Osteocyte (in vitro differentiated cells): ENCODE measurements around the gene TRIO. TPM values are rescaled to one million over a fixed set of nuclear protein-coding genes. Genes with fewer than 3 reads are reported as not detected.

ENCODE experiments used
- DNase-seq: peaks from one replicate; pipeline ENCODE4 v3.0.0; 2021; ENCODE audit warnings: mixed read lengths; ENCODE audit not compliant: unreplicated experiment; ENCODE audit errors: extremely low spot score
- H3K27ac Mint-ChIP-seq: one replicate; pipeline ENCODE4 v1.8.0; 2021; ENCODE audit warnings: mild to moderate bottlenecking, mixed read lengths; ENCODE audit not compliant: unreplicated experiment
- H3K27me3 Mint-ChIP-seq: one replicate; pipeline ENCODE4 v1.8.0; 2021; ENCODE audit warnings: mixed read lengths; ENCODE audit not compliant: unreplicated experiment
- H3K36me3 Mint-ChIP-seq: one replicate; pipeline ENCODE4 v1.8.0; 2021; ENCODE audit warnings: mixed read lengths; ENCODE audit not compliant: unreplicated experiment
- H3K4me1 Mint-ChIP-seq: one replicate; pipeline ENCODE4 v1.8.0; 2021; ENCODE audit warnings: mixed read lengths; ENCODE audit not compliant: unreplicated experiment
- H3K4me3 Mint-ChIP-seq: one replicate; pipeline ENCODE4 v1.8.0; 2021; ENCODE audit warnings: mild to moderate bottlenecking, moderate library complexity, mixed read lengths; ENCODE audit not compliant: unreplicated experiment
- H3K9me3 Mint-ChIP-seq: one replicate; pipeline ENCODE4 v1.8.0; 2021; ENCODE audit warnings: mixed read lengths; ENCODE audit not compliant: unreplicated experiment
- total RNA-seq: library from RNA; stranded (reverse); gene quantifications from 2 replicates; pipeline ENCODE4 v1.2.1, GENCODE V29; 2021
- TF ChIP-seq, protein P1 (sequence below): fragments of 200-600 bp; sonication (generic); IDR thresholded peaks from 2 replicates; pipeline ENCODE4 v1.5.0; 2021; ENCODE audit warnings: antibody characterized with exemption, mild to moderate bottlenecking, moderate library complexity

Gene TRIO
- total RNA-seq, 1 donor from 2014 or later = 336 TPM

DNA sequence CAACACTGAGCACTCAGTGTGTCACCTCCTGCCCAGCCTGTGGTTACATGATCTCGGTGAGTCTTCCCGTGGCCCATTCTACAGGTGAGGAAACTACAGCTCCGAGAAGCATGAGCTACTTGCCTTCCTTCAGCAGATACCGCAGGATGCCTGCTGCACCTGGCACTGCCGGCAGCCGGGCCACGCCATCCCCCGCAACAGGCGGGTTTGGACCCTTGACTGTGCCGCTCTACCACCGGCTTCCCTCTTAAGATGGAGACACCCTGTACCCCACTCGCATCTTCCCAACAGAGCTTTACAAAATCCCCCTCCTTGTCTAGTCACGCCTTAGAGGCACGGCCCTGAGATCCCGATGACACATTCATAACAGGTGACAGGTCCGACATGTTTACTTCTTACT, 363.5 kb downstream of the TRIO start:
- DNase-seq = no peak
- Mint-ChIP-seq H3K27me3 (no peaks in the 10 kb centered on the region), H3K9me3 (no peaks in the 10 kb centered on the region), H3K27ac (peak overlapping the region; percentile 37), H3K36me3 (peaks cover 41% of the 10 kb centered on the region), H3K4me3 (no peak overlapping the region), H3K4me1 (no peaks in the 10 kb centered on the region)
- TF ChIP-seq, protein P1, sequence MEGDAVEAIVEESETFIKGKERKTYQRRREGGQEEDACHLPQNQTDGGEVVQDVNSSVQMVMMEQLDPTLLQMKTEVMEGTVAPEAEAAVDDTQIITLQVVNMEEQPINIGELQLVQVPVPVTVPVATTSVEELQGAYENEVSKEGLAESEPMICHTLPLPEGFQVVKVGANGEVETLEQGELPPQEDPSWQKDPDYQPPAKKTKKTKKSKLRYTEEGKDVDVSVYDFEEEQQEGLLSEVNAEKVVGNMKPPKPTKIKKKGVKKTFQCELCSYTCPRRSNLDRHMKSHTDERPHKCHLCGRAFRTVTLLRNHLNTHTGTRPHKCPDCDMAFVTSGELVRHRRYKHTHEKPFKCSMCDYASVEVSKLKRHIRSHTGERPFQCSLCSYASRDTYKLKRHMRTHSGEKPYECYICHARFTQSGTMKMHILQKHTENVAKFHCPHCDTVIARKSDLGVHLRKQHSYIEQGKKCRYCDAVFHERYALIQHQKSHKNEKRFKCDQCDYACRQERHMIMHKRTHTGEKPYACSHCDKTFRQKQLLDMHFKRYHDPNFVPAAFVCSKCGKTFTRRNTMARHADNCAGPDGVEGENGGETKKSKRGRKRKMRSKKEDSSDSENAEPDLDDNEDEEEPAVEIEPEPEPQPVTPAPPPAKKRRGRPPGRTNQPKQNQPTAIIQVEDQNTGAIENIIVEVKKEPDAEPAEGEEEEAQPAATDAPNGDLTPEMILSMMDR = no peak

DNA sequence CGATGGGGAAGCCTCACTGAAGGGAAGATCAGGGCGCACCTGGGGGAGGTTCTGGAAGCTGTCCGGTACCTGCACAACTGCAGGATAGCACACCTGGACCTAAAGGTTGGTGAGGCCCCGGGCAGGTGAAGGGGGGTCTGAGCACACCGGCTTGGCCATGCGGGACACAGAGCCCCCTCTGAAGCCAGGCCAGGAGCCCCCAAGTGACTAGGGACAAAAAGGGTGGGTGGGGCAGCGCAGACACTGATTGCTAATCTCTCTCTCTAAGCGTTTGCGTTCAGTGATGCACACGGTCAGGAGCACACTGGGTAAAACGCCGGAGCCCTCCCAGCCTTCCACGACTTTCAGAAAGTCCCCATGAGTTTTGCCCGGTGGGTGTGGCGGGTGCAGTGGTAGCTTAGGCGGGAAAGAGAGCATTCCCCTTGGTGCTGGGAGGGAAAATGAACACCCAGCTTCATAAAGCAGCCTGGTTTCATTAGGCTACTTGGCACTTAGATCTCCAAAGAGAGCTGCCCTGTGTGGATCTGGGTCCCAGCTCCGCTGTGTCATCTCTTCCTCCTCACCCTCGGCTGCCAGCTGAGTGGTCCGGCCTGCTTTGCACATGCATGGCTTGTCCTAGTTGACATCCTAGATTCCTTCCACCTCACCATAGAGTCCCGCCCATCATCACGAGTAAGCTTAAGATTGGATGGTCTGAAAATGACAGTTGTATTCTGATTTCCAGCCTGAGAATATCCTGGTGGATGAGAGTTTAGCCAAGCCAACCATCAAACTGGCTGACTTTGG, 364.2 kb downstream of the TRIO start:
- peaks cover 35% of the 10 kb centered on the region for H3K36me3 Mint-ChIP-seq
- H3K4me1 Mint-ChIP-seq = peaks cover 2% of the 10 kb centered on the region
- TF ChIP-seq, protein P1 = no peak
- H3K27me3 Mint-ChIP-seq = no peaks in the 10 kb centered on the region
- no peaks in the 10 kb centered on the region for H3K9me3 Mint-ChIP-seq
- H3K4me3 Mint-ChIP-seq = no peak overlapping the region
- DNase-seq = no peak
- peak overlapping the region; percentile 37 for H3K27ac Mint-ChIP-seq

DNA sequence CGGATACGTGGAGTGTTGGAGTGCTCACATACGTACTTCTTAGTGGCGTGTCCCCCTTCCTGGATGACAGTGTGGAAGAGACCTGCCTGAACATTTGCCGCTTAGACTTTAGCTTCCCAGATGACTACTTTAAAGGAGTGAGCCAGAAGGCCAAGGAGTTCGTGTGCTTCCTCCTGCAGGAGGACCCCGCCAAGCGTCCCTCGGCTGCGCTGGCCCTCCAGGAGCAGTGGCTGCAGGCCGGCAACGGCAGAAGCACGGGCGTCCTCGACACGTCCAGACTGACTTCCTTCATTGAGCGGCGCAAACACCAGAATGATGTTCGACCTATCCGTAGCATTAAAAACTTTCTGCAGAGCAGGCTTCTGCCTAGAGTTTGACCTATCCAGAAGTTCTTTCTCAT, 364.9 kb downstream of the TRIO start:
- TF ChIP-seq, protein P1 = no peak
- Mint-ChIP-seq H3K4me1 (peaks cover 3% of the 10 kb centered on the region), H3K4me3 (no peak overlapping the region), H3K27ac (peak overlapping the region; percentile 11), H3K9me3 (no peaks in the 10 kb centered on the region), H3K36me3 (peaks cover 29% of the 10 kb centered on the region), H3K27me3 (no peaks in the 10 kb centered on the region)
- DNase-seq = no peak

DNA sequence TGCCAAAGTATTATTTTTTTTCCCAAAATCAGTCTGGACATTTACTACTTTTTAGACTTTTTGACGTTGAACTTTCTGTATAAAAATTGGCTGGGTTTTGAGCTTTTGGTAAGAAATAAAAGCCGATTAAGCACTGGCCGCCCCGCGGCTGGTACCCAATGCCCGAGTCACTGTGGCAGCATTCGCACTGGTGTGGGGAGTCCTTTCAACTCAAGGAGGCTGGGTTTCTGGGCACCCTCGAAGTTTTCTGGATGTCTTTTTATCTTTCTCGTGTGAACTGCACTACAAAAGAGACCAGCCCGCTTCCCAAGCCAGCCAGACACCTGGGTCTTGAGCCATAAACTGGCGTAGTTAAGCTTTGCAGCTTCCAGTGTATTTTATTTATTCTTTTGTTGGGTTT, 366.4 kb downstream of the TRIO start:
- no peaks in the 10 kb centered on the region for H3K27me3 Mint-ChIP-seq
- no peak for DNase-seq
- no peaks in the 10 kb centered on the region for H3K9me3 Mint-ChIP-seq
- no peak overlapping the region for H3K4me3 Mint-ChIP-seq
- TF ChIP-seq, protein P1 = no peak
- peaks cover 3% of the 10 kb centered on the region for H3K4me1 Mint-ChIP-seq
- no peak overlapping the region for H3K27ac Mint-ChIP-seq
- H3K36me3 Mint-ChIP-seq = peaks cover 28% of the 10 kb centered on the region

DNA sequence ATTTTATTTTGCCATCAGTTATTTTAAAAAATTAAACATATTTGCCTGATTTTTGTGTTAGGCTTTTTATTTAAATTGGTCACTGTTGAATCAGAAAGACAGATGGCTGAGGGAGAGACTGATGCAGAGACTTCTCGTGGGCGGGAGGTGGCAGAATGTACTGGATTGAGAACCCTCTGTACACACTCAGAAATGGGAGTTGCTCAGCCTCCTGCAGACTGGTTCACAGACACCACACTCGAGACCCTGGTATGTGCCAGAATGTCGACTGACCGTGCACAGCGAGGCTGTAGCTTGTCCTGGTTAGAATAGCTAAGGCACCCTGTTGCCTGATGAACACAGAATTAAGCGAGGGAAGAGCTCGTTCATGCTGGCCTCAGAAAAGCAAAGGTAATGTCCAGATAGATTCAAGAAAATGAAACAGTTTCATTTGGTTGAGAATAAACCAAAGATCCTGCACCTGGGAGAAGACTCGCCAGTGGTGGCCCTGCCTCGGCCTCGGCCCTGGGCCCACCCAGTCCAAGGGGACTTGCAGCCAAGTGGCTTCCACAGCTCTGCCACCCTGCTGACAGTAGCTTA, 367.1 kb downstream of the TRIO start:
- no peak overlapping the region for H3K27ac Mint-ChIP-seq

More for the DNA sequence above, 367.1 kb downstream of the TRIO start:
- H3K9me3 Mint-ChIP-seq = no peaks in the 10 kb centered on the region
- DNase-seq = no peak
- H3K4me3 Mint-ChIP-seq = no peak overlapping the region
- no peaks in the 10 kb centered on the region for H3K27me3 Mint-ChIP-seq
- peaks cover 24% of the 10 kb centered on the region for H3K36me3 Mint-ChIP-seq
- TF ChIP-seq, protein P1 = no peak
- H3K4me1 Mint-ChIP-seq = peaks cover 3% of the 10 kb centered on the region
